ENCODE data around the gene C6orf89. TPM values are rescaled to one million over a fixed set of nuclear protein-coding genes. Genes with fewer than 3 reads are reported as not detected.
A peak's percentile ranks its signal among the peaks of the same experiment; 100 is the strongest.

Gene C6orf89
- total RNA-seq, 1 donor from 2014 or later, result 29.9 TPM

- no peak for DNase-seq (ENCODE audit: low spot score, unreplicated experiment)
- no peak overlapping the region for H3K4me3 Mint-ChIP-seq (ENCODE audit: low read depth)
- no peaks in the 10 kb centered on the region for H3K27me3 Mint-ChIP-seq
- TF ChIP-seq CTCF (IDR thresholded peaks at IDR 0.05; ENCODE audit: unreplicated experiment), result no peak
- H3K27ac Mint-ChIP-seq, result peak overlapping the region; percentile 37
- H3K4me1 Mint-ChIP-seq (ENCODE audit: low read depth), result peaks cover 3% of the 10 kb centered on the region
- H3K36me3 Mint-ChIP-seq (ENCODE audit: insufficient read depth), result peaks cover 3% of the 10 kb centered on the region
- no peaks in the 10 kb centered on the region for H3K9me3 Mint-ChIP-seq (ENCODE audit: low read depth)
Observed at GRCh38 chr6:36962874-36963273, 77.1 kb downstream of the C6orf89 start.

- Mint-ChIP-seq H3K27me3 (no peaks in the 10 kb centered on the region), H3K9me3 (ENCODE audit: low read depth) (no peaks in the 10 kb centered on the region), H3K4me3 (ENCODE audit: low read depth) (no peak overlapping the region), H3K4me1 (ENCODE audit: low read depth) (peaks cover 3% of the 10 kb centered on the region), H3K27ac (no peak overlapping the region), H3K36me3 (ENCODE audit: insufficient read depth) (peaks cover 10% of the 10 kb centered on the region)
- no peak for DNase-seq (ENCODE audit: low spot score, unreplicated experiment)
- TF ChIP-seq CTCF (IDR thresholded peaks at IDR 0.05; ENCODE audit: unreplicated experiment), result no peak
Observed at GRCh38 chr6:36963451-36964290, 77.9 kb downstream of the C6orf89 start.

- no peak for DNase-seq (ENCODE audit: low spot score, unreplicated experiment)
- peaks cover 3% of the 10 kb centered on the region for H3K4me1 Mint-ChIP-seq (ENCODE audit: low read depth)
- no peaks in the 10 kb centered on the region for H3K9me3 Mint-ChIP-seq (ENCODE audit: low read depth)
- no peak for TF ChIP-seq CTCF (IDR thresholded peaks at IDR 0.05; ENCODE audit: unreplicated experiment)
- H3K36me3 Mint-ChIP-seq (ENCODE audit: insufficient read depth), result peaks cover 11% of the 10 kb centered on the region
- no peak overlapping the region for H3K27ac Mint-ChIP-seq
- no peaks in the 10 kb centered on the region for H3K27me3 Mint-ChIP-seq
- H3K4me3 Mint-ChIP-seq (ENCODE audit: low read depth), result no peak overlapping the region
Observed at GRCh38 chr6:36964349-36964748, 78.6 kb downstream of the C6orf89 start.

GRCh38 chr6:36964908-36965307, 79.2 kb downstream of the C6orf89 start:
- Mint-ChIP-seq H3K36me3 (ENCODE audit: insufficient read depth) (peaks cover 14% of the 10 kb centered on the region), H3K4me1 (ENCODE audit: low read depth) (peaks cover 3% of the 10 kb centered on the region), H3K27ac (no peak overlapping the region), H3K4me3 (ENCODE audit: low read depth) (no peak overlapping the region), H3K9me3 (ENCODE audit: low read depth) (no peaks in the 10 kb centered on the region), H3K27me3 (no peaks in the 10 kb centered on the region)
- DNase-seq (ENCODE audit: low spot score, unreplicated experiment), result no peak
- TF ChIP-seq CTCF (IDR thresholded peaks at IDR 0.05; ENCODE audit: unreplicated experiment), result no peak

GRCh38 chr6:36967301-36967700, 81.5 kb downstream of the C6orf89 start:
- TF ChIP-seq CTCF (IDR thresholded peaks at IDR 0.05; ENCODE audit: unreplicated experiment), result no peak
- no peak for DNase-seq (ENCODE audit: low spot score, unreplicated experiment)
- no peak overlapping the region for H3K4me3 Mint-ChIP-seq (ENCODE audit: low read depth)
- H3K4me1 Mint-ChIP-seq (ENCODE audit: low read depth), result no peaks in the 10 kb centered on the region
- H3K9me3 Mint-ChIP-seq (ENCODE audit: low read depth), result no peaks in the 10 kb centered on the region
- peak overlapping the region; percentile 59 for H3K27ac Mint-ChIP-seq
- no peaks in the 10 kb centered on the region for H3K27me3 Mint-ChIP-seq
- peaks cover 16% of the 10 kb centered on the region for H3K36me3 Mint-ChIP-seq (ENCODE audit: insufficient read depth)
